ENCODE measurements around the gene PPP1R7.

The PPP1R7 gene

DNA sequence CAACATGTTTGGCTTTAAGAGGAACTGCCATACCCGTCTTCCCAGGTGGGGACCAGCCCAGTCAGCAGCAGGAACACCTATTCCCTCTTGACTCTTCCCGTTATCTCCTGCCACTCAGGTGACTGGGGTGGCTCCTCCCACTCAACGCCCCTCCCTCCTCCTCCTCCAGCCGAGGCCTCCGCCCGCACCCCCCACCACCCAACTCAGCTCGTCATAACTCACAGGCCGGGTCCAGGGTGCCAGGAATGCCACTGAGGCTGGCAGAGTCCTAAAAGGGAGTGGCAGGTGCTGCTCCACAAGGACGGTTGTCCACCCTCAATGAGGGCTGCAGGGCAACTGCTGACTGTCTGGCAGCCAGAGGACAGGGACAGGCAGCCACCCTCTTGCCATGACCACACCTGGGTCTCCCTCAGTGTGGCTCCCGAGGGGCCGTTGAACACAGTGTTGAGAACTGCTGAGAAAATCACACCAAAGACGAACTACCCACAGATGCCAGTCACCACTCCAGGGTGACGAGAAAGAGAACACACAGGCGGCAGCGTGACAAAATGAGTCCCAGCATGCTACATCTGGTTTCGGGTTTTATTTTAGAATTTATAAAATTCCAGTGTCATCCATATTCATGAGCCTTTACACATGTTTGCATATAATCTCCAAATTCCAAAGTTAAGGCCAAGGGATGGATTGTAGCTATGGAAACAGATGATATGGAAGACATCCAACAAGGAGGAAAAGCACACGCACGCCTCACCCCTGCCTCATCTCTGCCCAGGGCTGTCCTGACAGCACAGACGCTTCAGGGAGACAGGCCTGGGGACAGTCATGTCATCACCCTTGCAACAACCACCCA is 76.7 kb downstream of the PPP1R7 start:
- Histone ChIP-seq H3K36me3 (ENCODE audit: control insufficient read depth, insufficient read depth, low read length) (peaks cover 51% of the 10 kb centered on the region), H3K4me3 (replicated peaks; ENCODE audit: low read depth, low read length) (no peak overlapping the region), H3K27me3 (replicated peaks; ENCODE audit: control insufficient read depth, insufficient read depth, low read length) (no peaks in the 10 kb centered on the region)
- no peak for DNase-seq (ENCODE audit: extremely low read depth, insufficient read length)
- TF ChIP-seq, protein P1, sequence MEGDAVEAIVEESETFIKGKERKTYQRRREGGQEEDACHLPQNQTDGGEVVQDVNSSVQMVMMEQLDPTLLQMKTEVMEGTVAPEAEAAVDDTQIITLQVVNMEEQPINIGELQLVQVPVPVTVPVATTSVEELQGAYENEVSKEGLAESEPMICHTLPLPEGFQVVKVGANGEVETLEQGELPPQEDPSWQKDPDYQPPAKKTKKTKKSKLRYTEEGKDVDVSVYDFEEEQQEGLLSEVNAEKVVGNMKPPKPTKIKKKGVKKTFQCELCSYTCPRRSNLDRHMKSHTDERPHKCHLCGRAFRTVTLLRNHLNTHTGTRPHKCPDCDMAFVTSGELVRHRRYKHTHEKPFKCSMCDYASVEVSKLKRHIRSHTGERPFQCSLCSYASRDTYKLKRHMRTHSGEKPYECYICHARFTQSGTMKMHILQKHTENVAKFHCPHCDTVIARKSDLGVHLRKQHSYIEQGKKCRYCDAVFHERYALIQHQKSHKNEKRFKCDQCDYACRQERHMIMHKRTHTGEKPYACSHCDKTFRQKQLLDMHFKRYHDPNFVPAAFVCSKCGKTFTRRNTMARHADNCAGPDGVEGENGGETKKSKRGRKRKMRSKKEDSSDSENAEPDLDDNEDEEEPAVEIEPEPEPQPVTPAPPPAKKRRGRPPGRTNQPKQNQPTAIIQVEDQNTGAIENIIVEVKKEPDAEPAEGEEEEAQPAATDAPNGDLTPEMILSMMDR (IDR thresholded peaks at IDR 0.05; ENCODE audit: insufficient read depth, low read length, poor library complexity, severe bottlenecking): no peak

DNA sequence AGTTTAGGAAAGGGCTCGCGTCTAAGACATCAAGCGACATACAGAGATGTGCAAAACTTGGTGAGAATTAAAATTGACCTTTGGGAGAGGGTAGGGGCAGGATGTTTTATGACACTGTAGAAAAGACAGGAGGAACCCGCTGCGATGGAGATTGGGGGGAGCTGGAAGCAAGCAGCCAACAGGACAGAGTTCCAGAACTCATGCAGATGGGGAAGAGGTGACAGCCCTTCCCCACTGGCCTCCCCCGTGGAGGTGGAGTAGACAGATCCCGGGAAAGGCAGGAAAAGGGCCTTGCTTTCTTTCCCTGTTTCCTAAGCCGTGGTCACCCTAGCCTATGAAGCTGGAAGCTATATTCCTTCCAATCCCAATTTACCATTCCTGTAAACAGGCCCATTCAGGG is 77.3 kb downstream of the PPP1R7 start:
- Histone ChIP-seq H3K27me3 (replicated peaks; ENCODE audit: control insufficient read depth, insufficient read depth, low read length) (no peaks in the 10 kb centered on the region), H3K4me3 (replicated peaks; ENCODE audit: low read depth, low read length) (no peak overlapping the region), H3K36me3 (ENCODE audit: control insufficient read depth, insufficient read depth, low read length) (peaks cover 51% of the 10 kb centered on the region)
- DNase-seq (ENCODE audit: extremely low read depth, insufficient read length): no peak
- TF ChIP-seq, protein P1 (IDR thresholded peaks at IDR 0.05; ENCODE audit: insufficient read depth, low read length, poor library complexity, severe bottlenecking): no peak

DNA sequence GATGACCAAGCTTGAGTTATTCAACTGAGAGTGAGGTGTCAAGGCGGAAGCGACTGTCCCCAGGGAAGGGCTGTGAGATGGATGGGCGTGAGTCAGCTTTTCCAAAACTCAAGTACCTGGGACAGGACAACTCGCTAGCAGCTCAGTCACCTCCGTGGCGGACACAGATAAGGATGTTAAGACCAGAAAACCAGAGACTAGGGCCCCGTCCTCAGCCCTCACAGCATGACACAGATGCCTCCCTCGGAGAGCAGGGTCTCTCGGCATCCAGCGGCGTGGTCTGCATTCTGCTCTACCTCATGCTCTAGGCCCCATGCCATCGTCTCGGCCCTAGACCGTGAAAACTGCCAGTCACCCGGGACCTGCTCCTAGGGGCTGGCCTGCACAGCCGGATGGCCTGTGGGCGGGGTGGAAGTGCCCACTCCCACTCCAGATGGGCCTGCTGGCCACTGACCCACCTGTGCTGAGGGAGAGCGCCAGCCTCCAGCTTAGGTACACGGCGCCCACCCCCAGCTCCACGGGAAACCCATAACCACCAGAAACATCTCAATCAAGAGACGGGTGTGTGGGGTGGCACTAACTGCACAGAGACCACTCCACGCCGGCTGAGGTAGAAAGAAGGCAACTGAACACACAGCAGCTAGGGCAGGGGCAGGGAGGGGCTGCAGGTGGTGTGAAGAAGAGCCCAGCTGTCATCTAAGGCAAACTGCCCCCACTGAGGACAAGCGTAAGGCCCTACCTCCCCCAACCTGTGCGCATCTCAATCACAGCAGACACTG is 78.0 kb downstream of the PPP1R7 start:
- H3K4me3 ChIP-seq (replicated peaks; ENCODE audit: low read depth, low read length): no peak overlapping the region
- H3K27me3 ChIP-seq (replicated peaks; ENCODE audit: control insufficient read depth, insufficient read depth, low read length): no peaks in the 10 kb centered on the region
- H3K36me3 ChIP-seq (ENCODE audit: control insufficient read depth, insufficient read depth, low read length): peaks cover 55% of the 10 kb centered on the region
- TF ChIP-seq, protein P1 (IDR thresholded peaks at IDR 0.05; ENCODE audit: insufficient read depth, low read length, poor library complexity, severe bottlenecking): no peak
- DNase-seq (ENCODE audit: extremely low read depth, insufficient read length): no peak

DNA sequence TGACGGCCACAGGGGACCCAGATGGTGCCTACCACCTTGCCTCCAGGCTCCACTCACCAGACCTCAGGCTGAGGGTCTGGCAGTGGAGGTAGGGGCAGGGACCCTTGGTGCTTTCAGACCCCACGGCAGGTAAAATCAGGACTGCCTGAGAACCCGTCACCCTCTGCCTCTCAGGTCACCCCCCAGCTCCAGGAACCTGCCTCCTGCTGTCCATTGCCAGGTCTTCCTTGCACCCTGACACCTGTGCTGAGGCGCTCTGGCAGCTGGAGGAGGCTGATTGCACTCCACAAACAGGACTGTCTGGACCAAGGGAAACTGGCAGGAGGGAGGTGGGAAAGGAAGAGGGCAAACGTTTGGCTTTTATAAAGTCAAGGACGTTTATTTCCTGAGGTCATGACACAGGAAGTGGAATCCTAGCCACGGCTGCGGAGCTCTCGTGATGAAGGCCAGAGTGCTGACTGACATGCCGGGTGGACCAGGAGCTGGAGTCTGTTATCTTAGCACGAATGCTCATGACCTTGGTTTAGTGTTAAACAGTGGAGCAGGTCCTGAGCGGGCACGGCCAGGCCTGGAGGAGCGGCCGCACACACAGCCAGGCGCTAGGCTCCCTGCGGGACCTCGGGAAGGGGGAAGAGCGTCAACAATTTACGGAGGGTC is 78.7 kb downstream of the PPP1R7 start:
- TF ChIP-seq, protein P1 (IDR thresholded peaks at IDR 0.05; ENCODE audit: insufficient read depth, low read length, poor library complexity, severe bottlenecking): no peak
- Histone ChIP-seq H3K4me3 (replicated peaks; ENCODE audit: low read depth, low read length) (no peak overlapping the region), H3K36me3 (ENCODE audit: control insufficient read depth, insufficient read depth, low read length) (peaks cover 61% of the 10 kb centered on the region), H3K27me3 (replicated peaks; ENCODE audit: control insufficient read depth, insufficient read depth, low read length) (no peaks in the 10 kb centered on the region)
- DNase-seq (ENCODE audit: extremely low read depth, insufficient read length): no peak

DNA sequence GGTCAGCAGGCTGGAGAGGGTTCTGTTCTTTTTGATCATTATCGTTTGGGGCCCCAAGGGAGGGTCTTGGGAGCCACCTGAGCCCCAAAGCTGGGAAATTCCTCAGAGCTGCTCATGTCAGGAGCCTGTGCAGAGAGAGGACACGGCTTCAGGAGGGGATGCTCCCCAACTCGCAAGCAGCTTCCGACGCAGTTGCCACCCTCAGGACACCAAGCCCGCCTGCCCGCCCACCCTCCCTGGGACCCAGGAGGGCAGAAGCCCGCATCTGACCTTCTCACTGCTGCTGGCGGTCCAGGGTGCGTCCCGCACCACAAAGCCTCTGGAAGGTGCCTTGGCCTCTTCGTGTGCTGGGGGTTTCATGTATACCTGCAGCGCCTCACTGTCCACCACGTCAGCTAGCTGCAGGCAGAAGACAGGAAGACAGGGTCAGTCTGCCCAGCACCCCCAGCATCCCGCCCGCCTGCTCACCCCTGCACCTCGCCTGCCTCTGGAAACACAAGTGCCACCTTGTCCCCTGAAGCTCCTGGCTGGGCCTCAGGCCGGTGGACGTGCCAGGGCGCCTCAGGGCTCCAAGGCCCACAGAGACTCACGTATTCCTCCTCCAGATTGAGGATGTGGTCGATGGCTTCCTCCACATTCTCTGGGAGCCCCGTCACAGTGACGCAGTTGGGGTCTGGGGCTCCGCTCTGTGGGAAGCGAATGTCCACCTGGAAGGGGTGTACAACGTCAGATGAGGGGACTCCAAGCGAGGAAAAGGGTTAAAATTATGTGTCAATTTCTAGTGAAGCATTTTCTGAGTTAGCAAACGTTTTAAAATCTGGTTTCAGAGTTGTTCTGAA is 79.5 kb downstream of the PPP1R7 start:
- TF ChIP-seq, protein P1 (IDR thresholded peaks at IDR 0.05; ENCODE audit: insufficient read depth, low read length, poor library complexity, severe bottlenecking): no peak
- no peak for DNase-seq (ENCODE audit: extremely low read depth, insufficient read length)
- Histone ChIP-seq H3K4me3 (replicated peaks; ENCODE audit: low read depth, low read length) (no peak overlapping the region), H3K27me3 (replicated peaks; ENCODE audit: control insufficient read depth, insufficient read depth, low read length) (no peaks in the 10 kb centered on the region), H3K36me3 (ENCODE audit: control insufficient read depth, insufficient read depth, low read length) (peaks cover 67% of the 10 kb centered on the region)
